AG04450 (cell line): ENCODE measurements around the gene LAMA5. TPM values are rescaled to one million over a fixed set of nuclear protein-coding genes. Genes with fewer than 3 reads are reported as not detected.

Experiments used
- CTCF ChIA-PET: fragments of 300-600, 350-600 bp; formaldehyde crosslinking; extraction: SDS; loops from one replicate; lab custom pipeline; 2022; ENCODE audit warnings: antibody characterized with exemption, inconsistent platforms; lab: Charles Lee
- POLR2A ChIA-PET: fragments of 350-600 bp; formaldehyde crosslinking; extraction: SDS; loops from one replicate; lab custom pipeline; 2021; ENCODE audit warnings: antibody characterized with exemption, inconsistent platforms; lab: Yijun Ruan, JAX
- DNase-seq: peaks from one replicate; pipeline ENCODE4 v3.0.0-alpha.2; 2011; ENCODE audit warnings: low read depth, low spot score
- H3K27ac ChIP-seq: one replicate; pipeline ENCODE4 v1.5.1; 2012; ENCODE audit warnings: low read depth, low read length, control low read depth
- H3K27me3 ChIP-seq: one replicate; pipeline ENCODE4 v1.6.0; 2012; ENCODE audit warnings: low read length; ENCODE audit not compliant: control insufficient read depth, insufficient read depth
- H3K4me3 ChIP-seq: 2 replicates; pipeline ENCODE4 v1.5.1; 2011; ENCODE audit warnings: mild to moderate bottlenecking, low read depth, low read length, control low read depth
- H3K9me3 ChIP-seq: 2 replicates; pipeline ENCODE4 v1.5.1; 2012; ENCODE audit warnings: low read length; ENCODE audit not compliant: control insufficient read depth, insufficient read depth
- CTCF ChIP-seq: IDR thresholded peaks from 2 replicates; pipeline ENCODE4 v1.5.1; 2011; ENCODE audit warnings: low read depth, low read length, control low read depth, inconsistent platforms
- polyA plus RNA-seq: library from polyadenylated mRNA; depleted of rRNA; stranded (reverse); fragments of >200 nt; gene quantifications from 2 replicates; pipeline ENCODE4 v1.2.3, GENCODE V29; 2011

LAMA5 gene
- polyA plus RNA-seq, 1 experiment = 1.9 TPM

- DNase-seq = no peak
- no peaks in the 10 kb centered on the region; the same call in 1 of the 2 replicates for H3K9me3 ChIP-seq
- H3K4me3 ChIP-seq = no peak overlapping the region
- ChIA-PET CTCF (no interaction called here), POLR2A (no interaction called here)
- TF ChIP-seq CTCF = no peak
- H3K27me3 ChIP-seq = no peaks in the 10 kb centered on the region
- no peak overlapping the region for H3K27ac ChIP-seq
Measured at GRCh38 chr20:62330576-62331317, 36.4 kb downstream of the LAMA5 start.

GRCh38 chr20:62329389-62330377 lies 37.4 kb downstream of the LAMA5 start:
- no peak for DNase-seq
- Histone ChIP-seq H3K27me3 (no peaks in the 10 kb centered on the region), H3K4me3 (no peak overlapping the region), H3K27ac (no peak overlapping the region), H3K9me3 (no peaks in the 10 kb centered on the region; the same call in 1 of the 2 replicates)
- POLR2A ChIA-PET = no interaction called here
- no peak for TF ChIP-seq CTCF
- CTCF ChIA-PET = no interaction called here

- ChIA-PET CTCF (no interaction called here), POLR2A (no interaction called here)
- no peak for DNase-seq
- Histone ChIP-seq H3K27ac (no peak overlapping the region), H3K27me3 (no peaks in the 10 kb centered on the region), H3K9me3 (no peaks in the 10 kb centered on the region; the same call in 1 of the 2 replicates), H3K4me3 (no peak overlapping the region)
- TF ChIP-seq CTCF = no peak
Measured at GRCh38 chr20:62328684-62329388, 38.3 kb downstream of the LAMA5 start.

- Histone ChIP-seq H3K4me3 (no peak overlapping the region), H3K9me3 (no peaks in the 10 kb centered on the region; the same call in 1 of the 2 replicates), H3K27me3 (no peaks in the 10 kb centered on the region), H3K27ac (no peak overlapping the region)
- DNase-seq = no peak
- ChIA-PET CTCF (interaction anchor here (1.1 kb wide), 1 partner anchor 47 kb away, joined by 3 read pairs; no protein-coding TSS in a partner anchor), POLR2A (interaction anchor here (0.5 kb wide), 1 partner anchor 546 kb away, joined by 3 read pairs; no protein-coding TSS in a partner anchor)
- no peak for TF ChIP-seq CTCF
Measured at GRCh38 chr20:62327726-62328495, 39.2 kb downstream of the LAMA5 start.
